Measurements from ENCODE around the gene CDH12. TPM values are rescaled to one million over a fixed set of nuclear protein-coding genes. Genes with fewer than 3 reads are reported as not detected.

The CDH12 gene
- total and polyA plus RNA-seq, 2 donors (not counting 3 experiments of a cell fraction or from before 2014, with no cell fraction given), result 0.03 TPM; not detected in 1

DNA sequence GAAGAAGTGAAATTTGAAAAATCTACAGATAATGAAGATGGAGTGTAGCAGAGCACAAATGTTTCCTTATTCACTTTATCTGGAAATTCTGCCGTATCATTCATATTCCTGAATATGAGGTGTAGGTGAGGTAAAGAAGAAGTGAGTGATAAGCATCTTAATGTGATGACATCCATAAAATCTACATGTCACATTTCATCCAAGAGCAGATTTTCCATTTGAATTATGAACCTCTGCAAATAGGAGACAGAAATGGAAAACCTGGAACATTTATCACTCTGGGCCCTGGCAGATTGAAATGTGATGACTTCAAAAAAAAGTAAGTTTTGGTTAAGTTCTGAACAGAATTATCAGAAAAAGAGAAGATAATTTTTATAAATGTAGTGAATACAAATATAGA, 240.2 kb downstream of the CDH12 start:
- DNase-seq (ENCODE audit: low read depth, low spot score) (no peak), FAIRE-seq (peak; percentile 24)
- H3K9me1 ChIP-seq (replicated peaks; ENCODE audit: control insufficient read depth, extremely low read depth, insufficient read depth, low read length), result no peaks in the 10 kb centered on the region
- H3K36me3 ChIP-seq (ENCODE audit: control insufficient read depth in 2 of 2, extremely low read depth in 1 of 2, insufficient read depth in 2 of 2, low read length in 2 of 2), result no peaks in the 10 kb centered on the region
- dilution Hi-C loops (cut with MboI; ENCODE audit: extremely low pct_ligation_motif_present, low sequenced_read_pairs), result no loop called here
- no peaks in the 10 kb centered on the region for H3K4me1 ChIP-seq (ENCODE audit: control insufficient read depth, extremely low read depth, insufficient read depth, low read length)
- H3K4me2 ChIP-seq (ENCODE audit: insufficient read depth, low read length), result no peak overlapping the region
- no peaks in the 10 kb centered on the region for H4K20me1 ChIP-seq (replicated peaks; ENCODE audit: control insufficient read depth, extremely low read depth, insufficient read depth, low read length)
- H3K4me3 ChIP-seq (replicated peaks in 1 of 3; ENCODE audit: insufficient read depth in 1 of 3, low read depth in 1 of 3, low read length in 3 of 3), result no peak overlapping the region
- TF ChIP-seq GATA2 (IDR thresholded peaks at IDR 0.05; ENCODE audit: insufficient read depth, insufficient read length, low read depth, low read length) (no peak), MYC (IDR thresholded peaks at IDR 0.05; ENCODE audit: low read depth, low read length) (no peak), POLR2AphosphoS5 (IDR thresholded peaks at IDR 0.05; ENCODE audit: insufficient read depth, low read depth, low read length) (no peak), POLR2A (IDR thresholded peaks at IDR 0.05; ENCODE audit: low read depth, low read length) (no peak), FOS (IDR thresholded peaks at IDR 0.05; ENCODE audit: borderline replicate concordance, insufficient read depth, low read length) (no peak), EZH2 (IDR thresholded peaks at IDR 0.05; ENCODE audit: borderline replicate concordance, low read depth, low read length, severe bottlenecking) (no peak)
- TF ChIP-seq, protein P1, sequence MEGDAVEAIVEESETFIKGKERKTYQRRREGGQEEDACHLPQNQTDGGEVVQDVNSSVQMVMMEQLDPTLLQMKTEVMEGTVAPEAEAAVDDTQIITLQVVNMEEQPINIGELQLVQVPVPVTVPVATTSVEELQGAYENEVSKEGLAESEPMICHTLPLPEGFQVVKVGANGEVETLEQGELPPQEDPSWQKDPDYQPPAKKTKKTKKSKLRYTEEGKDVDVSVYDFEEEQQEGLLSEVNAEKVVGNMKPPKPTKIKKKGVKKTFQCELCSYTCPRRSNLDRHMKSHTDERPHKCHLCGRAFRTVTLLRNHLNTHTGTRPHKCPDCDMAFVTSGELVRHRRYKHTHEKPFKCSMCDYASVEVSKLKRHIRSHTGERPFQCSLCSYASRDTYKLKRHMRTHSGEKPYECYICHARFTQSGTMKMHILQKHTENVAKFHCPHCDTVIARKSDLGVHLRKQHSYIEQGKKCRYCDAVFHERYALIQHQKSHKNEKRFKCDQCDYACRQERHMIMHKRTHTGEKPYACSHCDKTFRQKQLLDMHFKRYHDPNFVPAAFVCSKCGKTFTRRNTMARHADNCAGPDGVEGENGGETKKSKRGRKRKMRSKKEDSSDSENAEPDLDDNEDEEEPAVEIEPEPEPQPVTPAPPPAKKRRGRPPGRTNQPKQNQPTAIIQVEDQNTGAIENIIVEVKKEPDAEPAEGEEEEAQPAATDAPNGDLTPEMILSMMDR (IDR thresholded peaks at IDR 0.05; ENCODE audit: extremely low read depth in 1 of 2, insufficient read depth in 1 of 2, low read depth in 1 of 2, low read length in 2 of 2), result no peak
- H2AFZ ChIP-seq (ENCODE audit: low read depth, low read length), result no peak overlapping the region
- BruUV-seq (replicated peaks), result no TSS peak
- H3K27ac ChIP-seq (ENCODE audit: insufficient read depth, low read depth, low read length), result no peak overlapping the region
- no peak overlapping the region for H3K9ac ChIP-seq (replicated peaks; ENCODE audit: extremely low read depth, insufficient read depth, low read length)
- no peaks in the 10 kb centered on the region for H3K9me3 ChIP-seq (replicated peaks; ENCODE audit: control insufficient read depth, insufficient read depth, low read length)
- POLR2A ChIA-PET, result no interaction called here
- intact Hi-C loops (cut with micrococcal nuclease), result no loop called here
- no peaks in the 10 kb centered on the region for H3K79me2 ChIP-seq (ENCODE audit: control insufficient read depth, insufficient read depth, low read length)
- CTCF ChIA-PET, result no interaction called here
- no peaks in the 10 kb centered on the region for H3K27me3 ChIP-seq (ENCODE audit: control insufficient read depth in 2 of 2, insufficient read depth in 2 of 2, low read length in 2 of 2)

DNA sequence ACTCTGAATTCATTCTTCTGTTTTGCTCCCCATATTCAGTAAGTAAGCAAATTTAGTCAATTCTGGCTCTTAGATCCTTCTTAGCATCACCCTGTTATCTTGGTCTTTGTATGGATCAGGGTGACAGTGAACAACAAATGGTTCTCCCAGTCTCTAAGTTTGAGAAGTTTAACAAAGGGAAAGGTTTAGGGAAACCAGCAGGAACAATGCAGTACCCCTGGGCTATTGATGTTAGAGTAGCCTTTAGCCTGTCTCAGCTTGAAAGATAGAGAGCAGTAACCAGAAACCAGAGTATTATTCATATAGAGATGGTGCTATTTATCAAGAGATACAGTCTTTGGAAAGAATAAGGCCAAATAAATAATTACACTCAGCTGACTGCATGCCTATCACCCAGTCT, 241.8 kb downstream of the CDH12 start:
- DNase-seq (ENCODE audit: low read depth, low spot score) (no peak), FAIRE-seq (no peak)
- H3K4me3 ChIP-seq (replicated peaks in 1 of 3; ENCODE audit: insufficient read depth in 1 of 3, low read depth in 1 of 3, low read length in 3 of 3), result no peak overlapping the region
- H3K79me2 ChIP-seq (ENCODE audit: control insufficient read depth, insufficient read depth, low read length), result no peaks in the 10 kb centered on the region
- no peaks in the 10 kb centered on the region for H3K9me3 ChIP-seq (replicated peaks; ENCODE audit: control insufficient read depth, insufficient read depth, low read length)
- H3K36me3 ChIP-seq (ENCODE audit: control insufficient read depth in 2 of 2, extremely low read depth in 1 of 2, insufficient read depth in 2 of 2, low read length in 2 of 2), result no peaks in the 10 kb centered on the region
- no peak overlapping the region for H3K4me2 ChIP-seq (ENCODE audit: insufficient read depth, low read length)
- ChIA-PET CTCF (no interaction called here), POLR2A (no interaction called here)
- H3K4me1 ChIP-seq (ENCODE audit: control insufficient read depth, extremely low read depth, insufficient read depth, low read length), result no peaks in the 10 kb centered on the region
- H3K27ac ChIP-seq (ENCODE audit: insufficient read depth, low read depth, low read length), result no peak overlapping the region
- no peaks in the 10 kb centered on the region for H4K20me1 ChIP-seq (replicated peaks; ENCODE audit: control insufficient read depth, extremely low read depth, insufficient read depth, low read length)
- H3K27me3 ChIP-seq (ENCODE audit: control insufficient read depth in 2 of 2, insufficient read depth in 2 of 2, low read length in 2 of 2), result no peaks in the 10 kb centered on the region
- intact Hi-C loops (cut with micrococcal nuclease), result no loop called here
- no peak overlapping the region for H2AFZ ChIP-seq (ENCODE audit: low read depth, low read length)
- H3K9ac ChIP-seq (replicated peaks; ENCODE audit: extremely low read depth, insufficient read depth, low read length), result no peak overlapping the region
- dilution Hi-C loops (cut with MboI; ENCODE audit: extremely low pct_ligation_motif_present, low sequenced_read_pairs), result no loop called here
- BruUV-seq (replicated peaks), result no TSS peak
- no peaks in the 10 kb centered on the region for H3K9me1 ChIP-seq (replicated peaks; ENCODE audit: control insufficient read depth, extremely low read depth, insufficient read depth, low read length)
- TF ChIP-seq POLR2A (IDR thresholded peaks at IDR 0.05; ENCODE audit: low read depth, low read length) (no peak), EZH2 (IDR thresholded peaks at IDR 0.05; ENCODE audit: borderline replicate concordance, low read depth, low read length, severe bottlenecking) (no peak)
- TF ChIP-seq, protein P1 (IDR thresholded peaks at IDR 0.05; ENCODE audit: extremely low read depth in 1 of 2, insufficient read depth in 1 of 2, low read depth in 1 of 2, low read length in 2 of 2), result no peak

All from endothelial cell of umbilical vein (primary cell).